HG02642 (cell line): ENCODE measurements around the gene C1orf87.

Source experiments
- ATAC-seq: cut with Tn5 transposase; IDR thresholded peaks from one replicate; pipeline ENCODE4 v1.9.1; 2021; ENCODE audit warnings: mild to moderate bottlenecking; ENCODE audit not compliant: unreplicated experiment, poor library complexity

The C1orf87 gene

GRCh38 chr1:60073605-60074278, at the start of gene C1orf87:
C1orf87 (minus strand) TSS chr1:60073770; CDS start chr1:60072643, 1,127 bp downstream.
- ATAC-seq: no peak

- ATAC-seq: no peak
Observed at GRCh38 chr1:60118085-60118484, 44.5 kb upstream of the C1orf87 start.

GRCh38 chr1:60114745-60115318, 41.3 kb upstream of the C1orf87 start:
- no peak for ATAC-seq

- ATAC-seq: no peak
Observed at GRCh38 chr1:60113596-60113995, 40.0 kb upstream of the C1orf87 start.

DNA sequence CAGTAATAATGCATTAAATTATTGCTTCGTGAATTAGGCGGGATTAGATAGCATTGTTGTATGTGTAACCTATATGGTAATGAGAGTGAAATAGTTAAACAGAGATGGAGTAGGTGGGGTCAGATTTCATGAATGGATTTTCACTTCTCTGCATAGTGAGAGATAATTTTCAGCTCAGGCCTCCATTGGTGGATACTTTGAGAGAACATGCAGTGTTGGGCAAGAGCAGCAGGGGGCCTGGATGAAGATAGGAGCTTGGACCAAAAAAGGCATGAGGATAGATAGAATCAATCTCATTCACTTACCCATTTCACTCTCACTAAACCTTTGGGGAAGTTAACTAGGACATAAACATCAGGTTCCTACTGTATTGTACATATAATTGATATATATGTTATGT, 39.5 kb upstream of the C1orf87 start:
- ATAC-seq: no peak

DNA sequence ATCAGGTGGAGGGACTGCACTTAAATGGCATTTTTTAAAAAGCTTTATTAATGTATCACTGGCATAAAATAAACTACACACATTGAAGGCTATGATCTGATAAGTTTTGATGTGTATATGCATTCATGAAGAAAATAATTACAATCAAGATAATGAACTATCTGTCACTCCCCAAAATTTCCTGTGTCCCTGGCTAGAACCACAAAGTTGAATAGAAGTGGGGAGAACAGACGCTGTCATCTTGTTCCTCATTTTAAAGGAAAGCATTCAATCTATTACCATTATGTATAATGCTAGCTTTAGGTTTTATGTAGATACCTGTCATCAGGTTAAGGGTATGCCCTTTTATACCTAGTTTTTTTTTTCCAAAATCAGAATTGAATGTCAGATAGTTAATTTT, 38.1 kb upstream of the C1orf87 start:
- ATAC-seq: no peak

DNA sequence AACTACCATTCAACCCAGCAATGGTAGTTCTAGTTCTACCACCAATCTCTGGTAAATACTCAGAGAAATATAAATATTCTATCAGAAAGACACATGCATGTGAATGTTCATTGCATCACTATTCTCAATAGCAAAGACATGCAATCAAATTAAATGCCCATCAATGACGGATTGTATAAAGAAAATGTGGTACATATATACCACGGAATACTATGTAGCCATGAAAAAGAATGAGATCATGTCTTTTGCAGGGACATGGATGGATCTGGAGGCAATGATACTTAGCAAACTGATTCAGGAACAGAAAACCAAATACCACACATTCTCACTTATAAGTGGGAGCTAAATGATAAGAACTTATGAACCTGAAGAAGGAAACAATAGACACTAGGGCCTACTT, 37.5 kb upstream of the C1orf87 start:
- ATAC-seq: no peak

GRCh38 chr1:60108196-60108595, 34.6 kb upstream of the C1orf87 start:
- ATAC-seq: no peak

- no peak for ATAC-seq
Observed at GRCh38 chr1:60103186-60103585, 29.6 kb upstream of the C1orf87 start.

GRCh38 chr1:60102267-60103061, 28.9 kb upstream of the C1orf87 start:
- no peak for ATAC-seq

- no peak for ATAC-seq
Observed at GRCh38 chr1:60101516-60101915, 27.9 kb upstream of the C1orf87 start.

- ATAC-seq: no peak
Observed at GRCh38 chr1:60091195-60091715, 17.7 kb upstream of the C1orf87 start.

GRCh38 chr1:60090655-60091054, 17.1 kb upstream of the C1orf87 start:
- ATAC-seq: no peak

DNA sequence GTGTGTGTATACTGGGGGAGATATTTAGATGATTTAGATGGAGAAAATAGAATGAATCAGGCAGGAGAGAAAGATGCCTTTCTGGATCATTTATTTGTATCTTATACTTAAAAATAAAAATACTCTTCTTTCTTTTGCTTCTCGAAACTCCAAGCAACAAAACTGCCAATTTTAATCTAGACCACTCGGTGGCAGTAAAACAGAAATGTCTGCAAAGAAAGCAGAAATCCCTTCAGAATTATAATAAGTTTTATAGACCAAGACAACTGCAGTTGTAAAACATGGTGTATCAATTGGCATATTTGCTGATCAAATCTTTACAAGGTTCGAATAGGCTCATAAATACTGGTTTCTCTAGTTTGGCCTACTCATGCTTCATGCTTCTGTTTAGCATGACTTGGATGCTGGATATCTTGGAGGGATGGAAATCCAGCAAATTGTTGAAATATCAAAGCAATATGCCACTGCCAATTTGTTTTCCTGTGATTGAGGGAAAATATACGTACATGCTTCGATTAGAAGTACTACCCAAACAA, 15.1 kb upstream of the C1orf87 start:
- ATAC-seq: no peak

GRCh38 chr1:60087681-60088080, 14.1 kb upstream of the C1orf87 start:
- no peak for ATAC-seq

GRCh38 chr1:60078182-60078581, 4.6 kb upstream of the C1orf87 start:
- ATAC-seq: no peak

DNA sequence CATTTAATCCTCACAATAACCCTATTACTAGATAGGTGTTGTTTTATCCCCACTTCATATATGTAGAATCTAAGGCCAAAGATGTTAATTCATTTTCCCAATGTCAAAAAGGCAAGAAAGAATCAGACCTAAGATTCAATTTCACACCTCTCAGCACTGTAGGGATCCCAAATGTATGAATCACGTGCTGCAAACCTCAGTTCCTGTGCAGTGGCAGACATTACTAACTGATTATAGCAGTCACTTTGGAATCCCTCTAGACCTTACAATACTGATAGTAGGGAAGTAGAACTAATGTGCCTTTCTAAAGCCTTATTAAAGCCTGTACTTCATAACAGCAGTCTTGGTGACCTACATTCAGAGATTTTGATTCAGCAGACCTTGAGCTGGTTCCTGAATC, 2.3 kb downstream of the C1orf87 start:
- ATAC-seq: no peak

GRCh38 chr1:60069691-60070090, 3.9 kb downstream of the C1orf87 start:
- ATAC-seq: no peak

GRCh38 chr1:60068393-60069045, 5.1 kb downstream of the C1orf87 start:
- ATAC-seq: no peak

- no peak for ATAC-seq
Observed at GRCh38 chr1:60066001-60066400, 7.6 kb downstream of the C1orf87 start.
